AG04449 (cell line): Measurements from ENCODE around the gene FAM193B.

Experiments used
- CTCF ChIA-PET: fragments of 350-600 bp; formaldehyde crosslinking; extraction: SDS; loops from one replicate; lab custom pipeline; 2021; ENCODE audit warnings: antibody characterized with exemption; lab: Yijun Ruan, JAX
- POLR2A ChIA-PET: fragments of 400-600, 350-600 bp; formaldehyde crosslinking; extraction: SDS; loops from one replicate; lab custom pipeline; 2020; ENCODE audit warnings: antibody characterized with exemption, inconsistent platforms; lab: Yijun Ruan, JAX
- DNase-seq: peaks from one replicate; pipeline ENCODE4 v3.0.0-alpha.2; 2010; ENCODE audit warnings: low read depth, low spot score
- H3K4me3 ChIP-seq: 2 replicates; pipeline ENCODE4 v1.5.1; 2011; ENCODE audit warnings: low read depth, mild to moderate bottlenecking, control low read depth, low read length
- CTCF ChIP-seq: IDR thresholded peaks from one replicate; pipeline ENCODE4 v1.5.1; 2011; ENCODE audit warnings: mild to moderate bottlenecking, moderate library complexity, low read length, control low read depth, inconsistent platforms; ENCODE audit not compliant: insufficient read depth; ENCODE audit errors: missing control alignments

Gene FAM193B

GRCh38 chr5:177497292-177498012, 56.9 kb downstream of the FAM193B start, which contains the start of gene PDLIM7:
PDLIM7 (minus strand) TSS chr5:177497604; CDS start chr5:177496512, 1,092 bp downstream.
- TF ChIP-seq CTCF, result peak; percentile 15
- ChIA-PET POLR2A (interaction anchor here (0.5 to 15.7 kb wide), 29 partner anchors 9 to 188 kb away, joined by 3 to 401 read pairs (median 5); partner anchors contain the start of genes DBN1, DDX41 and GRK6), CTCF (interaction anchor here (0.6 to 16.4 kb wide), 10 partner anchors 12 to 188 kb away, joined by 3 to 261 read pairs (median 7); partner anchors contain the start of genes DBN1 and DDX41)
- peak within 1 kb of the TSS; percentile 93 for H3K4me3 ChIP-seq
- DNase-seq, result peak; percentile 87

- ChIA-PET CTCF (interaction anchor here (0.6 to 16.4 kb wide), 11 partner anchors 12 to 188 kb away, joined by 3 to 261 read pairs (median 9); partner anchors contain the start of genes DBN1 and DDX41), POLR2A (interaction anchor here (0.5 to 15.7 kb wide), 29 partner anchors 8 to 187 kb away, joined by 3 to 401 read pairs (median 5); partner anchors contain the start of genes DBN1, DDX41 and GRK6)
- DNase-seq, result peak; percentile 67
- no peak for TF ChIP-seq CTCF
- peak overlapping the region; percentile 93 for H3K4me3 ChIP-seq
These were observed 57.6 kb downstream of the FAM193B start for GRCh38 chr5:177496727-177497291.

- TF ChIP-seq CTCF, result peak; percentile 56
- no peak for DNase-seq
- POLR2A ChIA-PET, result interaction anchor here (0.5 to 15.7 kb wide), 25 partner anchors 9 to 187 kb away, joined by 3 to 401 read pairs (median 5); partner anchors contain the start of genes DBN1, DDX41 and DOK3
- H3K4me3 ChIP-seq, result peak overlapping the region; percentile 93
- CTCF ChIA-PET, result interaction anchor here (0.6 to 16.4 kb wide), 11 partner anchors 21 to 266 kb away, joined by 3 to 261 read pairs (median 4); partner anchors contain the start of genes DBN1 and DDX41
These were observed 58.2 kb downstream of the FAM193B start for GRCh38 chr5:177496070-177496726.

- no peak for TF ChIP-seq CTCF
- peak; percentile 78 for DNase-seq
- POLR2A ChIA-PET, result interaction anchor here (0.8 to 15.7 kb wide), 22 partner anchors 12 to 186 kb away, joined by 3 to 401 read pairs (median 6); partner anchors contain the start of genes DBN1, DOK3 and TMED9
- H3K4me3 ChIP-seq, result peak overlapping the region; percentile 93
- CTCF ChIA-PET, result interaction anchor here (0.6 to 16.4 kb wide), 14 partner anchors 9 to 383 kb away, joined by 3 to 261 read pairs (median 4); partner anchors contain the start of genes DBN1 and DDX41
These were observed 58.9 kb downstream of the FAM193B start for GRCh38 chr5:177495243-177496060.

DNA sequence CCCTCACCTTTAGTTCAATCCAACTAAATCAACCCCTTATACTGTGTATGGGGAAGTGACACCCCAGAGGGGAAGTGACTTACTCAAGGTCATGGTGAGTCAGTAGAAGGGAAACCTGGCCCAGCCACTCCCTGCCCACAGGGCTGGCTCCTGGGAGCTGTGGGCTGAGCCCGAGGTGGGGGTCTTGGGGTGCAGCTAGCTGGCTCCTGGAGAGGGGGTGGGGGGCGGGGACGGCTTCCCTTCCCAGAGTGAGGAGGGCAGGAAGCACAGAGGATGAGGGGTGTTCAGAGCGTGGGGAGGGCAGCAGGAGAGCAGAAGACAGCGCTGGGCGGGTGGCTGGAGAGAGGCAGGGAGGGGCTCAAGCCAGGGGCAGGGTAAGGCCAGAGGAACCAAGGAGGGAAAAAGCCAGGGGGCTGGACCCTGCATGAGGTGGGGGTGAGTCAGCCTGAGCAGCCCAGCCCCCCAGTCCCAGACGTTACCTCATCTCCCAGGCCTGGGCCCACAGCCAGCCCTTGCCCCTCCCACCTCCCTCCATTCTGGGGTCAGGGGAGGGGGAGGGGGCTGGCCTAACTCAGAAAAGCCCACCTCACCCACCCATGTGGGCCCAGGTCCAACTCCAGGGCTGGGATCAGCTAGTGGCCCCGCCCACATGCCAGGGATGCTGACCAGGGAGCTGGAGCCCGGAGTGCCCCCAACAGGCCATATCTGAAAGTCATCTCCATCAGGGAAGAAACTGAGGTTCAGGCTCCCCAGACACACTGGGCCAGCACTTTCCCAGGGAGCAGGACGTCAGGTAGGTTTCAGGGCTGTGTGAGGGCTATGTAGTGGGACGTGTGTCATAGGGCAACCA, 59.8 kb downstream of the FAM193B start:
- POLR2A ChIA-PET, result interaction anchor here (0.9 to 15.7 kb wide), 14 partner anchors 15 to 185 kb away, joined by 3 to 401 read pairs (median 6); partner anchors contain the start of genes DBN1, DOK3 and TMED9
- no peak for DNase-seq

More for the DNA sequence above, 59.8 kb downstream of the FAM193B start:
- peak; percentile 69 for TF ChIP-seq CTCF
- peak overlapping the region; percentile 93 for H3K4me3 ChIP-seq
- CTCF ChIA-PET, result interaction anchor here (0.9 to 16.4 kb wide), 9 partner anchors 8 to 382 kb away, joined by 3 to 261 read pairs (median 4); partner anchors contain the start of gene DBN1
